HUES64 (cell line): Measurements from ENCODE around the gene TNRC6A.

ENCODE experiments used
- H3K27ac ChIP-seq: 2 replicates; pipeline ENCODE4 v1.7.0; 2013; ENCODE audit warnings: low read depth, low read length, inconsistent platforms
- H3K27me3 ChIP-seq: 2 replicates; pipeline ENCODE4 v1.6.1; 2013; ENCODE audit warnings: mild to moderate bottlenecking, low read length; ENCODE audit not compliant: insufficient read depth
- H3K36me3 ChIP-seq: 2 replicates; pipeline ENCODE4 v1.6.1; 2013; ENCODE audit warnings: mild to moderate bottlenecking, low read length; ENCODE audit not compliant: insufficient read depth
- H3K4me1 ChIP-seq: 2 replicates; pipeline ENCODE4 v1.6.1; 2013; ENCODE audit warnings: mild to moderate bottlenecking, low read length, moderate library complexity; ENCODE audit not compliant: insufficient read depth
- H3K4me3 ChIP-seq: 2 replicates; pipeline ENCODE4 v1.5.1; 2013; ENCODE audit warnings: mild to moderate bottlenecking, low read length, moderate library complexity
- H3K9ac ChIP-seq: 2 replicates; pipeline ENCODE4 v1.6.1; 2013; ENCODE audit warnings: mild to moderate bottlenecking, low read depth, low read length
- H3K9me3 ChIP-seq: 2 replicates; pipeline ENCODE4 v1.6.1; 2013; ENCODE audit warnings: low read depth, low read length; ENCODE audit not compliant: insufficient read depth
- WGBS: fragments of 150-250, 120-280 bp; methylation state at CpG from one replicate; pipeline ENCODE4 v1.1.7; 2013; ENCODE audit warnings: missing lambda C conversion rate; 5-methylcytosine and 5-hydroxymethylcytosine counted together

TNRC6A gene

GRCh38 chr16:24861461-24861860, 132.0 kb downstream of the TNRC6A start:
- H3K27me3 ChIP-seq = no peaks in the 10 kb centered on the region
- H3K4me1 ChIP-seq = no peaks in the 10 kb centered on the region
- H3K27ac ChIP-seq = no peak overlapping the region
- WGBS = 94% methylated on average over 1 of the region's 1 CpG
- H3K4me3 ChIP-seq = no peak overlapping the region
- H3K9me3 ChIP-seq = peaks cover 3% of the 10 kb centered on the region; the same call in 1 of the 2 replicates
- no peaks in the 10 kb centered on the region for H3K36me3 ChIP-seq
- no peak overlapping the region for H3K9ac ChIP-seq

- Histone ChIP-seq H3K9me3 (peaks cover 3% of the 10 kb centered on the region; the same call in 1 of the 2 replicates), H3K36me3 (no peaks in the 10 kb centered on the region), H3K27me3 (no peaks in the 10 kb centered on the region), H3K4me1 (no peaks in the 10 kb centered on the region), H3K9ac (no peak overlapping the region), H3K27ac (no peak overlapping the region), H3K4me3 (no peak overlapping the region)
- WGBS = 94% methylated on average over 3 of the region's 3 CpGs
Observed at GRCh38 chr16:24863582-24864437, 134.4 kb downstream of the TNRC6A start.

GRCh38 chr16:24869033-24869432, 139.6 kb downstream of the TNRC6A start:
- Histone ChIP-seq H3K27me3 (no peaks in the 10 kb centered on the region), H3K9ac (no peak overlapping the region), H3K4me3 (no peak overlapping the region), H3K27ac (no peak overlapping the region), H3K9me3 (peaks cover 2% of the 10 kb centered on the region; the same call in 1 of the 2 replicates), H3K36me3 (no peaks in the 10 kb centered on the region), H3K4me1 (no peaks in the 10 kb centered on the region)
- 85% methylated on average over 8 of the region's 8 CpGs for WGBS

GRCh38 chr16:24871891-24872290, 142.4 kb downstream of the TNRC6A start:
- Histone ChIP-seq H3K9me3 (no peaks in the 10 kb centered on the region), H3K4me1 (no peaks in the 10 kb centered on the region), H3K27me3 (no peaks in the 10 kb centered on the region), H3K36me3 (no peaks in the 10 kb centered on the region), H3K9ac (no peak overlapping the region), H3K4me3 (no peak overlapping the region), H3K27ac (no peak overlapping the region)
- WGBS = 90% methylated on average over 4 of the region's 5 CpGs

- Histone ChIP-seq H3K36me3 (no peaks in the 10 kb centered on the region), H3K9me3 (no peaks in the 10 kb centered on the region), H3K27ac (no peak overlapping the region), H3K27me3 (no peaks in the 10 kb centered on the region), H3K4me1 (no peaks in the 10 kb centered on the region), H3K4me3 (no peak overlapping the region), H3K9ac (no peak overlapping the region)
- WGBS = 83% methylated on average over 1 of the region's 2 CpGs
Observed at GRCh38 chr16:24873028-24873427, 143.6 kb downstream of the TNRC6A start.

- WGBS = 91% methylated on average over 10 of the region's 10 CpGs
- Histone ChIP-seq H3K36me3 (no peaks in the 10 kb centered on the region), H3K9ac (no peak overlapping the region), H3K27me3 (no peaks in the 10 kb centered on the region), H3K4me1 (no peaks in the 10 kb centered on the region), H3K9me3 (no peaks in the 10 kb centered on the region), H3K27ac (no peak overlapping the region), H3K4me3 (no peak overlapping the region)
Observed at GRCh38 chr16:24875466-24875865, 146.0 kb downstream of the TNRC6A start.
